GM10266 (cell line): ENCODE measurements around the gene FIGNL1.
"Not testable (repeated sequence)": the region's sequence is repeated elsewhere in the genome, so short reads cannot be mapped to it uniquely, and the experiment has no call there.

Experiments
- DNase-seq: peaks from one replicate; pipeline ENCODE4 v3.0.0; 2012; ENCODE audit errors: extremely low spot score
- TF ChIP-seq, protein P1 (sequence below): IDR thresholded peaks from 2 replicates; pipeline ENCODE4 v1.5.1; 2012; ENCODE audit warnings: mild to moderate bottlenecking, low read depth; ENCODE audit not compliant: control insufficient read depth, insufficient read depth; ENCODE audit errors: missing control alignments

The FIGNL1 gene

GRCh38 chr7:50463035-50463434 lies 12.9 kb upstream of the FIGNL1 start:
- TF ChIP-seq, protein P1, sequence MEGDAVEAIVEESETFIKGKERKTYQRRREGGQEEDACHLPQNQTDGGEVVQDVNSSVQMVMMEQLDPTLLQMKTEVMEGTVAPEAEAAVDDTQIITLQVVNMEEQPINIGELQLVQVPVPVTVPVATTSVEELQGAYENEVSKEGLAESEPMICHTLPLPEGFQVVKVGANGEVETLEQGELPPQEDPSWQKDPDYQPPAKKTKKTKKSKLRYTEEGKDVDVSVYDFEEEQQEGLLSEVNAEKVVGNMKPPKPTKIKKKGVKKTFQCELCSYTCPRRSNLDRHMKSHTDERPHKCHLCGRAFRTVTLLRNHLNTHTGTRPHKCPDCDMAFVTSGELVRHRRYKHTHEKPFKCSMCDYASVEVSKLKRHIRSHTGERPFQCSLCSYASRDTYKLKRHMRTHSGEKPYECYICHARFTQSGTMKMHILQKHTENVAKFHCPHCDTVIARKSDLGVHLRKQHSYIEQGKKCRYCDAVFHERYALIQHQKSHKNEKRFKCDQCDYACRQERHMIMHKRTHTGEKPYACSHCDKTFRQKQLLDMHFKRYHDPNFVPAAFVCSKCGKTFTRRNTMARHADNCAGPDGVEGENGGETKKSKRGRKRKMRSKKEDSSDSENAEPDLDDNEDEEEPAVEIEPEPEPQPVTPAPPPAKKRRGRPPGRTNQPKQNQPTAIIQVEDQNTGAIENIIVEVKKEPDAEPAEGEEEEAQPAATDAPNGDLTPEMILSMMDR, result no peak
- no peak for DNase-seq

GRCh38 chr7:50462361-50462760 lies 12.2 kb upstream of the FIGNL1 start:
- TF ChIP-seq, protein P1, result no peak
- DNase-seq, result no peak

GRCh38 chr7:50461695-50462094 lies 11.5 kb upstream of the FIGNL1 start:
- DNase-seq, result no peak
- TF ChIP-seq, protein P1, result no peak

DNA sequence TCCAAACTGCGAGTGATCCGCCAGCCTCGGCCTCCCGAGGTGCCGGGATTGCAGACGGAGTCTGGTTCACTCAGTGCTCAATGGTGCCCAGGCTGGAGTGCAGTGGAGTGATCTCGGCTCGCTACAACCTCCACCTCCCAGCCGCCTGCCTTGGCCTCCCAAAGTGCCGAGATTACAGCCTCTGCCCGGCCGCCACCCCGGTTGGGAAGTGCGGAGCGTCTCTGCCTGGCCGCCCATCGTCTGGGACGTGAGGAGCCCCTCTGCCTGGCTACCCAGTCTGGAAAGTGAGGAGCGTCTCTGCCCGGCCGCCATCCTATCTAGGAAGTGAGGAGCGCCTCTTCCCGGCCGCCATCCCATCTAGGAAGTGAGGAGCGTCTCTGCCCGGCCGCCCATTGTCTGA lies 9.0 kb upstream of the FIGNL1 start:
- DNase-seq, result not testable (repeated sequence)

DNA sequence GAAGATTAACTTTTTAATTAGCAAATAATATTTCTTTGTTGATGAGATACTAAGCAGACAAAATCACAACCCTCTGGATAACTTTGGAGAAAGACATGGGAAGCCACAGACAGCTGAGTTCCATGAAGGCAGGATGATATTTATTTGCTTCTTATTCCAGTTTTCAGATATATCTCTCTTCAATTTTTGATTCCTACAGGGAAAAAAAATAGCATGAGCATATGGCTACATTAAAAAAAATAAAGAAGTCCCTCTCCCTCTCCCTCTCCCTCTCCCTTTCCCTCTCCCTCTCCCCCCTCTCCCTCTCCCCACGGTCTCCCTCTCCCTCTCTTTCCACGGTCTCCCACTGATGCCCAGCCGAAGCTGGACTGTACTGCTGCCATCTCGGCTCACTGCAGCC lies 8.5 kb upstream of the FIGNL1 start:
- not testable (repeated sequence) for DNase-seq

DNA sequence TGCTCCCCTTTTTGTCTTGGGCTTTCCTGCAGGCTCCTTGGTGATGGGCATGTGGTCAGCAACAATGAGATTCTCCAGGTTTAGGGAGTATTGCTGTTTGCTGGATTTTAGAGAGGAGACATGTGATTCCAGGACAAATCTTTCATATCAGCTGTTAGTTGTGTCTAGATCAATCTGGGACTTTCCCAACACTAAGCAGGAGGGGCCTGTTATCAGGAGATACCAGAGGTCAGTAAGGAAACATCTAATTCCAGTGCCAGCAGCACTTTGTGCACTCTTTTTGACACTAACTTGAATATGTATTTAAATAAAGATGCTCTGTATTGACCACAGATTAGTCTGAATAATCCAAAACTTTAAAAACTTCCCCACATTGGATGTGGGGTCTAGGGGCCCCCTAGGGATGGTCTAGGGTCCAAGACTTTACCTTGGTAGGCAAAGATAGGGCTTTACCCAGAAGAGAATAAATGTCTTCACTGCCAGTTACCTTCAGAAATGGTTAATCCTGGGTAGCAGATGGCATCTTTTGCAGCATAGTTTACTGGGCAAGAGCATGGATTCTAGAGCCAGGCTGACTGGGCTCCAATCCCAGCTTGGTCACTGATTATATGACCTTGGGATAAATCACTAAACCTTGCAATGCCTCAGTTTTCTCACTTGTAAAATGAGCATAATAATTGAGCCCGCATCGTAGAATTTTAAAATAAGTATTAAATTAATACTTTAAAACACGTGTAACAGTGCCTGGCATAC lies 6.4 kb upstream of the FIGNL1 start:
- DNase-seq, result no peak
- TF ChIP-seq, protein P1, result no peak

DNA sequence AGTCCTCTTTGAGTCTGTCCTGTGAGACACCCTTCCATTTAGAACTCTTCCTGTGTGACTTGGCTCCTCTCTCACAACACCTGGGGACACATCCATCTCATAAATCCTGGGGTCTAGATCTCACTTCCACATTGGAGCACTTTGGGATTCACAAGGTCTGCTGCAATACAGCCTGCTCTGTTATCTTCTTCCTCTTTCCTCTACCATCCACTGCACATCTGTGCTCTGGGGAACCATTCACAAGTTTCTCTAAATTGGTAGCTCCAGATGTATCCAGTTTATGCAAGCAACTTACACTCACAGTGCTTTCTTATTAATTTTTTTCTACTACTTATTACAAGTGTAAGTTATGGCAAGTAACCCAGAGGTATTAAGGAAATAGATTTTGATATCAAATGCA lies 5.5 kb upstream of the FIGNL1 start:
- TF ChIP-seq, protein P1, result no peak
- DNase-seq, result no peak

DNA sequence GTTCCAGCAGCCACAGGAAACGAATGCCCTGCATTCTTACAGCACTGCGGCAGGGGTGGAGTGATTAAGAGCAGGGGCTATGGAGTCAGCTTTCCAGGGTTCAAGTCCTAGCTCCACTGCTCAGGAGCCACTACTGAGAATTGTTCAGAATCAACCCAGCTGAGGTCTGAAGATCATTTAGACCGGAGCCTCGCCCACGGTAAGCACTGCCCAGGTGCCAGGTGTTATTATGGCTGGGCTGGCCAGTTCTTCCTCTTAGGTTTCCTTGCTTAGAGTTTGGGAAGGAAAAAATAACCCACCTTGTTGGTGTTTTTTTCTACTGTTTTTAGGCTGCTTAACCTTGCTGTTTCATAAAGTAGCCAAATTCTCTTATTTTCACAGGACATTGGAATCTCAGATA lies 4.8 kb upstream of the FIGNL1 start:
- TF ChIP-seq, protein P1, result no peak

More for the DNA sequence above, 4.8 kb upstream of the FIGNL1 start:
- DNase-seq, result no peak
